Testis (tissue), 2 donors: ENCODE measurements around the gene KIF18B.

Source experiments
- CTCF ChIP-seq, 3 experiments: fragments of 450-650 bp in 2 of 3; fragments of 200-600 bp in 1 of 3; sonication (generic) in 1 of 3; IDR thresholded peaks; one replicate each; pipeline ENCODE4 v1.5.1; 2016 to 2019; ENCODE audit warnings: antibody characterized with exemption in 3 of 3, mild to moderate bottlenecking in 2 of 3, moderate library complexity in 1 of 3
- POLR2A ChIP-seq: fragments of 450-650 bp; IDR thresholded peaks from one replicate; pipeline ENCODE4 v1.6.1; 2017; ENCODE audit warnings: antibody characterized with exemption, mild to moderate bottlenecking, moderate library complexity

GRCh38 chr17:44921122-44921882 lies 26.3 kb downstream of the KIF18B start:
- TF ChIP-seq CTCF (IDR thresholded peaks at IDR 0.05) (no peak), POLR2A (no peak)
